LNCaP clone FGC (cell line): Measurements from ENCODE around the gene COMMD8.

Source experiments
- DNase-seq: peaks from one replicate; pipeline ENCODE4 v3.0.0-alpha.2; 2011; ENCODE audit warnings: low read depth
- H3K4me3 ChIP-seq: 2 replicates; pipeline ENCODE4 v1.5.1; 2011; ENCODE audit warnings: mild to moderate bottlenecking, low read depth, low read length, control low read depth
- CTCF ChIP-seq: IDR thresholded peaks from 2 replicates; pipeline ENCODE4 v1.5.1; 2012; ENCODE audit warnings: mild to moderate bottlenecking; ENCODE audit not compliant: control insufficient read depth, insufficient read depth; ENCODE audit errors: extremely low read depth

Gene COMMD8

GRCh38 chr4:47463235-47463956, at the start of gene COMMD8:
COMMD8 (minus strand) TSS chr4:47463702; CDS start chr4:47463651, 51 bp downstream.
- no peak for TF ChIP-seq CTCF
- peak within 1 kb of the TSS; percentile 68 for H3K4me3 ChIP-seq
- DNase-seq: peak; percentile 79

DNA sequence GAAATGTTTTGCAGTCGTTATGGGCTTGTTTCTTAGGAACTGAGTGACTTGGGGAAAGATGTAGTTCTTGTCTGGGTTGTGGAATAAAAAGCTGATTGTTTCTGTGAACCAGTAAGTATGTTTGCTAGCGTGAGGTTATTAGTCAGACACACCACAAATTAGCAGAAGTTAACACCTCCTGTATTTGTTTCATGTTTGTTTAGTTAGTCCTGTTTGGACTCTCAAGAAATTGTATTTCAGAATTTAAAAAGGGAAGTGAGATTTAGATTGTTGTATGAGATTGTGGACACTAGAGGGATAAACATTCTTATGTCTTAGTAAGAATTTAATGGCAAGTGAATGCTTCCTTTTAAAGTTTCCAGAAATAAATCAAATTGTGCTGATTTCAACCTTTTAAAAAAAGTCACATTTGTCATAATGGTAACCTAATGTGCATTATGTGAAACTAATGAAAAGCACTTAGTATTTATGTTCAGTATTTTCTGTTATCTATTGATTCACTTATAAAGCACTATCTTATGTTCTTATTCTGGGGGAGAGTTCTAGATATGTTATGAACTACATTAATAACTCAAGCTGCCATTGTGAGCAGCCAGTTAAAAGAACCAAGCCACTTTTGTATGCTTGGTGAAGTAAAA, 47.1 kb upstream of the COMMD8 start:
- DNase-seq: no peak
- no peak for TF ChIP-seq CTCF
- H3K4me3 ChIP-seq: no peak overlapping the region

DNA sequence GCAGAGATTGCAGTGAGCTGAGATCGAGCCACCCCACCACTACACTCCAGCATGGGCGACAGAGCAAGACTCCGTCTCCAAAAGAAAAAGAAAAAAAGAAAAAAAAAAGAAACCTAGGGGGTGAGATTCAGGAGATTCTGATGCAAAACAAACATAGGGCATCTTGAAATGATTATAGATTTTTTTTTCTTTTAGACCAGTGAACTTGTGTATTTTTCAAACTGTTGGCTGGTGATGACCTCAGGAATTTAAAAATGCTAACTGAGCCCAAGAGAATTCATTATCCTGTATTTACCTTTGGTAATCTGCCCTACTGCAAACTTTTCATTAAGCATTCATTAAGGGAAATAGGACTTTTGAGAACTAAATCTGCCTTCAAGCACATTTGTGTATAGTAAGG, 42.2 kb upstream of the COMMD8 start:
- H3K4me3 ChIP-seq: no peak overlapping the region
- no peak for TF ChIP-seq CTCF
- no peak for DNase-seq

GRCh38 chr4:47505147-47505546, 41.6 kb upstream of the COMMD8 start:
- DNase-seq: no peak
- no peak overlapping the region for H3K4me3 ChIP-seq
- TF ChIP-seq CTCF: no peak

DNA sequence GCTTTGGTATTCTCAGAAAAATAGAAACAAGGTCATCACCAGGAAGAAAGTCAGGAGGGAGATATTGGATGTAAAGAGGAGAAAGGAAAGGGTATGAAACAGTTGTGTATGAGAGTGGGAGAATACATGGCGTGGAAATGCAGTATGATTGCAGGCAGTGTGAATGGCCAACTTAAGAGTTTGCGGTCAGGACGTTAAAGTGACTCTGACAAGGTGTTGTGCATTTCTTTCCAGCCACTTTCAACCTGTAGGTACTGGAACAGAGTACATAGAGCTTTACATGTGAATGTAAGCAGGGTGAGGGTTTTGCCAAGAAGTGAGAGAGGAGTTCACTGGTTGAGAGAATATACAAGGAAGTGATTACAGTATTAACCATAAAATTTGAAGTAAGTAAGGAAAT, 37.3 kb upstream of the COMMD8 start:
- TF ChIP-seq CTCF: no peak
- no peak overlapping the region for H3K4me3 ChIP-seq
- no peak for DNase-seq

DNA sequence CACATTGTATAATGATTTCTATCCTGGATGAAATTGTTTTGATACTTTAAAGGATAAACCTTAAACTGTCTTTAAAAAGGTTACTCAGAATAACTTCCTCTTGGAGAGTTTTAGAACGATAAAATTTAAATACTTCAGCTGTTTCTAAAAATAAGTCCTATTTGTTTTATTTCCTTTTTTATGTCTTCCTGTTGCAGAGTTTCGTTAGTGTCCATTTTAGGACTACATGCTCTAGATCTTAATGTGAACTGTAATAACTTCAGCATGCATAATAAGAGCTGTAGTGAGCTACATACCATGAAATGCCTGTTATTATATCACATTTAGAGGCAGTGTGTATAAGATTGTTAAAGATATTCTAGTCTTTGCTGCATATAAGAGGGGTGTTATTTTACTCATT, 36.2 kb upstream of the COMMD8 start:
- DNase-seq: no peak
- no peak for TF ChIP-seq CTCF
- no peak overlapping the region for H3K4me3 ChIP-seq
